UCSD-AML1 (cell line): ENCODE data around the gene CAMK2G.

Experiments
- DNase-seq: peaks from one replicate; lab custom pipeline; 2025; ENCODE audit not compliant: unreplicated experiment; lab: John Stamatoyannopoulos, UW

Gene CAMK2G

DNA sequence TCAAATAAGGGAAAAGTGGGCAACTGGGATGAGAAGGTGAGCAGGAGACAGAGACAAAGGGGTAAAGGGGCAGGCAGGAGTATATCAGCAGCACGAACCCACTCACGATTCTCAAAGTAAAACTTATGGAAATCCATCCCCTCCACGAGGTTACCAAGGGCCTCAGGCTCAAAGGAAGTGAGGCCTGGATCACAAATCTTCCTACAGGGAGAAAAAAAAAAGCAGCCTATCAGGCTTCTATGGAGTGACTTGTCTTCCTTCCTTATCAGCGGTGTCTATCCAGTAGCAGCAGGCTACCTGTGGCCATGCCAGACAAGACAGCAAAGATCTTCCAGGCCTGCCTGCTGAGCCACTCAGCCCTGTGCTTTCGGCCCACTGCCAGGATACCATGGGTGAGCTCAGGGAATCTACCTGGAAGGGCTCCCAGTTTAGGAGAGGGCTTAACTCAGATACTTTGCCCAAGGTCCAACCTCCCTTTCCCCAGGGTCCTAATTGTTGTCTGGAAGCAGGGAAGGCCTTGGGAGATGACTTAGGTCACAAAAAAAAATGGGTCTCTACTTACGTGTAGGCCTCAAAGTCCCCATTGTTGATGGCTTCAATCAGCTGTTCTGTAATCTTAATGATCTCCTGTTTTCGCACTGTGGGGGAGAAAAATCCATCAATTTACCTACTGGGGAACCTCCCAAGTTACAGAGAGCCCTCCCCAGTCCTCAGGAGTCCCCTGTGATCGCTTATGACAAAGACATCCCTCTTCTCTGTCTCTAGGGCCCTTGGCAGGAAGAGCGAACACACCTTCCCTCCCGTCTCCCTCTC is 57.2 kb downstream of the CAMK2G start:
- no peak for DNase-seq

DNA sequence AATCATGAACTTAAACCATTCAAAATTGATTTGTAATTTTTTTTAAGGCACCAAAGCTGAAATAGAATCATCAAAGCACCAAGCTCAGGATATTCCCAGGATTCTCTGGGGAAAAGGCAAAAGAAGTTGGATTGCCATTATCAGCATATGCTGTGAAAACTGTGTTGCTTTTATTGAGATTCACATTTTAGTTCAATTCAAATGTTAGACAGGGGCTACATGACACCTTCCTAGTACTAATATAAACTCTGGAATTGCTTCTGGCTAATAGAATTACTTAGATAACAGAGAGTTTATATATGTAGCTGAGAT is 58.7 kb downstream of the CAMK2G start:
- no peak for DNase-seq

DNA sequence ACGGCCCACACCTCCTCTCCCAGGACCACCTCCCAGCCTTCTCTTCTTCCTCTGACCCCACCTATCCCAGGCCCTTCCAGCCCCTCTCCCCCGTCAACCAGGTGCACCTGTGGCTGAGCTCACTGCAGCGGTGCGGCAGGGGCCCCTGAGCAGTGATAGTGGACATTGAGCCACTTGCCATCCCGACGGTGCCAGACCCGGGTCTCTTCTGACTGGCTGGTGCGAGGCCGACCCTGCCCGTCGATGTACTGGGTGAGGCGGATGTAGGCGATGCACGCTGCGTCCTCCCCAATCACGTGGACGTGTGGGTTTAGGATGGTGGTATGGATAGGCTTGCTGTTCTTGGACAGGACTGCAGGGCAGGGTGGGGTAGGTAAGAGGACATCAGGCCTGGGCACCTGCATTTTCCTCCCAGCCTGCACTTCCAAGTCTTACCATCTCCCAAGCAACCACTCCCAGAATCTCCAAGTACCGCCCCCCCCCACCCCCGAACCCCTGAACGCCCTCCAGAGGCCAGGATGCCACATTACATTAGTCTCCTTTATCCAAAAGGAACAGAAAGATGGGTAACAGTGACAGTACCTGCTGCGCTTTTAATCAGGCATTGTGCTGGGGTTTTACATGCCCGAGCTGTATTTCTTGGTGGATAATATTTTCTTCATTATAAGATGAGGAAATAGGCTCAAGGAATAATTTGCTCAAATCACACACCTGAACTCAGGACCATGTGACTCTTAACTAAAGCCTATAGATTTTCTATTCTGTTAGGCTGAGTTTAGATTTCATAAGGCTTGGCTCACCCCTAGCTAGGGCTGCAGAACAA is 59.2 kb downstream of the CAMK2G start:
- DNase-seq: peak; percentile 22

DNA sequence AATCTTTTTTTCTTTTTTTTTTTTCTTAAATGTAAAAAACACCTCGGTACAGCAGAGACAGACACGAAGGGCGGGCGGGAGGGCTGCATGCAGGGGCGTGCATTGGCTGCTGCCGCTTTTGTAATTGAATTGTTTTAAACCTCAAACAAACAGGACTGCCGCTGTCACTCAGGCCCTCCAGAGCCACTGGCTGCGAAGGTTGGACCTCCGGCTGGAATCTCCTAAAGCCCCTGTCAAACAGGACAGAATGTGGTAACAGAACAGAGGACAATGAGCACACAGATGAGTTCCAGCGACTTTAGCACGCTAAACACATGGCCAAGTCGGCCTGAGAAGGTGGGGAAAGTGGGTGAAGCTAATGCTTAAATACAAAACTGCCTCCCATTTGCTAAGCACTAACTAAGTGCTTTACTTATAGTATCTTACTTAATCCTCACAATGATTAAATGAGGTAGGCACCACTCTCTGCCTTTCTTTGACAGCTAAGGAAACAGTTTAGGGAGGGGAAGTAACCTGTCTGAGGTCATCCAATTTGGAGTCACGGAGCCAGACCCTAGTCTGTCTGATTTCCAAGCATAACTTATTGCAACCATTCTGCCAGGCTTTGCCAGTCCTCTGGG is 60.0 kb downstream of the CAMK2G start:
- DNase-seq: no peak

- no peak for DNase-seq
Measured at GRCh38 chr10:73813333-73813732, 61.0 kb downstream of the CAMK2G start.

DNA sequence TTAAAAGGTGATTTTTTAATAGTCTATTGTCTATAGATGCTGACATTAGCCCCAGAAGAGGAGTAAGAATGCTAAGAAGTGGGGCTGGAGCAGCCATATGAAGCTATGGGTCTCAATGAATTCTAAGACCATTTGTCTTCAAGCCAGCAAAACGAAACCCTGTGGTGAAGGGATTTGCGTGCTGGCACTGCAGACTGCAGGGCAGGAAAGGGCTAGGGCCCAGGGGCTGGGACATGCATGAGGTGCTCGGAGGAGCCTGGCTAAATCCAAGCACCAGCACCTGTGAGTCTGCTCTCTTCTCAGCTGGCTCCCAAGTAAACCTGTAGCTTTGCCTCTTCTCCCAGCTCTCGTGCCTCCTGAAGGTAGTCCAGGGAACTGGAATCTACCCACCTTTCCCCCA is 61.7 kb downstream of the CAMK2G start:
- no peak for DNase-seq

GRCh38 chr10:73810735-73811465 is 63.5 kb downstream of the CAMK2G start:
- peak; percentile 58 for DNase-seq

- DNase-seq: no peak
Measured at GRCh38 chr10:73810358-73810734, 64.0 kb downstream of the CAMK2G start.

DNA sequence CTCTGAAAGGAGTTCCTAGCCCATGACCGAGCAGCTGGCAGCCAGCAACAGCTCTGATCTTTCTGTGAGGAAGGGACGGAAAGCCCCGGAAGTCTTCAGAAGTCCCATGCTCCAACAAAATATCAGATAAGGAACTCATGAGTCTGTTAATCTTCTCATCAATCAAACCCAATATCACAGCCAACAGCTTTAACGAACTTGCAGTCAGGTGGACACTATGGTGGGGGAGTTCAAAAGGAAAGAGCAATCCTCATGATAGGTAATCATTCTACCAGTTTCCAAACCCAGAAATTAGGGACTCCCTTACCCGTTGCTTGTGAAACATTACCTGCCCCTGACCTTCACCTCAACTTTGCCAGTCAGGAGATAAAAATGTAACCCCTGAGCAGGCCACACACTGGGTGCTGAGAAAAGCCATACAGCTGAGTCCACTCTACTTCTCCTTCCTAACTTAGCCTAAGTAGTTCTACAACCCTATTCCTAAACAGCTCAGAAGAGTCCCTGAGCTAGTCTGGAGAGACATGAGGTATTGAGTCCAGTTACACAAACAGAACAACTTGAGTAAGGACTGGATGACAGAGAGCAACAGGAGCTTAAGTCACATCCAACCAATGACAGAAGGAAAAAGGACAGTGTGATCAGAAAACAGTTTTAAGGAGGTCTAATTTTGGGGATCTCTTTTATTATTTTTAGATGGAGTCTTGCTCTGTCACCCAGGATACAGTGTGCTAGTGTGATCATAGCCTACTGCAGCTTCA is 65.1 kb downstream of the CAMK2G start:
- no peak for DNase-seq

DNA sequence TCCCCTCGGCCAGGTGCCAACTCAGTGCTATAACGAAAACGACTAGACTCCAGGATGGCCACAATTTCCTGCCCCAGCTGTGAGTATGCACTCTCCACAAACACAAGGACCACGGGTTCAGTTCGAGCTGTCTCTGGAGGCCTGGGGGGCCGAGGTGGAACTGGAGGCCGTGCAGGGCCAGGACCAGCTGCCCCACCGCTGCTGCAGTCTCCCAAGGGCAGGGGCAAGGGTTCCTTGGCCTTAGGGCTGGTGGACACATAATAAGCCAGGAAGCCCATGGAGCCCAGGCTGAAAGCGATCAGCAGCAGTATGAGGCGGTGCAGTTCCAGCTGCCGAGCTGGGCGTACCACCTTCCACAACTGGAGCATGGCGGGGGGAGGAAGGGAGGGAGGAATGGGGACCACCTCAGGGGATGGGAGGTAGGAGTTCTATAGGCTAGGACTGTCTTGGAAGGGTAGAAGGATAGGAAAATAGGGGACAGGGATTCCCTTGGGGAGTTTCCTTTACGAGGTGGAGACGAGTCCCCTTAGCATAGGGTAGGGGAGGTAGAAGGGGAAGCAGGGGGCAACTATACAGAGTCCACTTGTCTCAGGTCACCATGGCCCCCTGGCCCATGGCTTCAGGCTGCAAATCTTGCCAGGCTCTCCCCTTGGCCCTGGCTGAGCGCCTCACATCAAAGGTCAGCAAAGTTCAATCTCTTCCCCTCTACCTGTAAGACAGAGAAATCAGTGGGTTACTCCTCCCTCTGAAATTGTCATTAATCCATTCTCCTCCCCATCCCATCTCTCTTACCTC is 66.1 kb downstream of the CAMK2G start:
- no peak for DNase-seq

DNA sequence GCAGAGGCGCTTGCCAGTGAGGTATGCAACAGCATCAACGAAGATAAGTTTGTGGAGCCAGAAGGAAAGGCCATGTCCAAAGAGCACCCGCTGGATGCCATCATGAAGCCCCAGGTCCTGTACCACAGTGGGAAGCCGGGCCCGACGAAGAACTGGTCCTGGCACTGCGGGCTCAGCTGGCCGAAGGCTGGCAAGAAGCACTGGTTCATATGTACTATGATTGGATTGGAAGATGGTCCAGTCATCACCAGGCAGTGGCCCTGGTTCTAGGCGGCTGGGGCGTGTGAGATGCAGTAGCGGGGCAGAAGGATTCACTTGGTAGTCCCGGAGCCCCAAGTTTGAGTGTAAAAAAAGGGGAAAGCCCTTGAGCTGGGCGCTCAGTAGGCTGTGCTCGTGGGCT is 66.9 kb downstream of the CAMK2G start:
- DNase-seq: no peak

- DNase-seq: no peak
Measured at GRCh38 chr10:73806176-73806950, 68.0 kb downstream of the CAMK2G start.

GRCh38 chr10:73803680-73804286 is 70.6 kb downstream of the CAMK2G start:
- DNase-seq: no peak

- DNase-seq: no peak
Measured at GRCh38 chr10:73802276-73802991, 71.9 kb downstream of the CAMK2G start.

DNA sequence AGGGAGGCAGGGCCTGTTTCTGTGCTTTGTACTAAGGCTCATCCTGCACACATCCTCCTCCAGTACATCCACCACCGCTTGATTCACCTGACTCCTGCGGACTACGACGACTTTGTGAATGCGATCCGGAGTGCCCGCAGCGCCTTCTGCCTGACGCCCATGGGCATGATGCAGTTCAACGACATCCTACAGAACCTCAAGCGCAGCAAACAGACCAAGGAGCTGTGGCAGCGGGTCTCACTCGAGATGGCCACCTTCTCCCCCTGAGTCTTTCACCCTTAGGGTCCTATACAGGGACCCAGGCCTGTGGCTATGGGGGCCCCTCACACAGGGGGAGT is 73.1 kb downstream of the CAMK2G start:
- no peak for DNase-seq

- DNase-seq: no peak
Measured at GRCh38 chr10:73800560-73801252, 73.6 kb downstream of the CAMK2G start.

GRCh38 chr10:73799899-73800559 is 74.3 kb downstream of the CAMK2G start:
- DNase-seq: no peak
